PC-9 (cell line): Measurements from ENCODE around the gene MAP2K6. TPM values are rescaled to one million over a fixed set of nuclear protein-coding genes. Genes with fewer than 3 reads are reported as not detected.

Experiments used
- BruUV-seq: library from RNA; stranded (reverse); fragments of 400-500 nt; replicated peaks from 2 replicates; lab custom pipeline; 2021; lab: Mats Ljungman, UMichigan
- CTCF ChIA-PET: fragments of 300-600 bp; sonication (Branson Sonifier 250); formaldehyde crosslinking; loops from one replicate; lab custom pipeline; 2022; ENCODE audit warnings: antibody characterized with exemption; lab: Charles Lee
- POLR2A ChIA-PET: fragments of 300-600 bp; sonication (Branson Sonifier 250); formaldehyde crosslinking; loops from one replicate; lab custom pipeline; 2022; ENCODE audit warnings: antibody characterized with exemption; ENCODE audit not compliant: unreplicated experiment; lab: Charles Lee
- DNase-seq, 2 experiments: peaks; one replicate each; pipeline versions ENCODE4 v3.0.0 to v3.0.0-alpha.2; 2015 to 2022; ENCODE audit warnings: mixed read lengths in 1 of 2
- H2AFZ ChIP-seq: fragments of 200-600 bp; sonication (generic); 2 replicates; pipeline ENCODE4 v1.8.1; 2017; ENCODE audit warnings: antibody characterized with exemption
- H3F3A ChIP-seq: fragments of 200-600 bp; sonication (generic); 2 replicates; pipeline ENCODE4 v1.8.1; 2017; ENCODE audit warnings: antibody characterized with exemption, mild to moderate bottlenecking, low read depth; ENCODE audit not compliant: insufficient read depth
- H3K27ac ChIP-seq: fragments of 200-600 bp; sonication (generic); 2 replicates; pipeline ENCODE4 v1.6.1; 2016; ENCODE audit warnings: mixed run types
- H3K27me3 ChIP-seq: fragments of 200-600 bp; sonication (generic); 2 replicates; pipeline ENCODE4 v1.6.1; 2016; ENCODE audit warnings: low read depth, mixed run types; ENCODE audit not compliant: insufficient read depth
- H3K36me3 ChIP-seq: fragments of 200-600 bp; sonication (generic); 2 replicates; pipeline ENCODE4 v1.6.1; 2016; ENCODE audit warnings: low read depth, mixed run types
- H3K4me1 ChIP-seq: fragments of 200-600 bp; sonication (generic); replicated peaks from 2 replicates; pipeline ENCODE4 v1.6.1; 2016; ENCODE audit warnings: mixed run types; ENCODE audit not compliant: insufficient read depth
- H3K4me2 ChIP-seq: fragments of 200-600 bp; sonication (generic); 2 replicates; pipeline ENCODE4 v1.6.1; 2017; ENCODE audit warnings: mixed run types
- H3K4me3 ChIP-seq: fragments of 200-600 bp; sonication (generic); 2 replicates; pipeline ENCODE4 v1.6.1; 2016; ENCODE audit warnings: mixed run types
- H3K79me2 ChIP-seq: fragments of 200-600 bp; sonication (generic); 2 replicates; pipeline ENCODE4 v1.6.1; 2017; ENCODE audit warnings: low read depth, mixed run types
- H3K9me2 ChIP-seq: fragments of 200-600 bp; sonication (generic); 2 replicates; pipeline ENCODE4 v1.8.1; 2017; ENCODE audit warnings: mild to moderate bottlenecking; ENCODE audit not compliant: insufficient read depth
- H3K9me3 ChIP-seq: fragments of 200-600 bp; sonication (generic); 2 replicates; pipeline ENCODE4 v1.8.1; 2016; ENCODE audit warnings: low read depth; ENCODE audit not compliant: insufficient read depth
- H4K20me1 ChIP-seq: fragments of 200-600 bp; sonication (generic); 2 replicates; pipeline ENCODE4 v1.8.1; 2017; ENCODE audit not compliant: insufficient read depth
- CTCF ChIP-seq: fragments of 200-600 bp; sonication (generic); conservative IDR thresholded peaks from 2 replicates; pipeline ENCODE4 v1.6.1; 2017; ENCODE audit warnings: mixed run types, antibody characterized with exemption, mild to moderate bottlenecking, moderate library complexity
- EZH2 ChIP-seq: fragments of 200-600 bp; sonication (generic); IDR thresholded peaks from 2 replicates; pipeline ENCODE4 v1.8.0; 2017; ENCODE audit warnings: antibody characterized with exemption, low read depth
- intact Hi-C: fragments of 100-400 bp; cut with micrococcal nuclease; formaldehyde crosslinking; loops from one replicate; pipeline ENCODE4 v1.10.0; 2022; ENCODE audit not compliant: unreplicated experiment
- total RNA-seq: library from RNA; stranded (reverse); gene quantifications from 2 replicates; pipeline ENCODE4 v1.2.3, GENCODE V29; 2021

Gene MAP2K6
- total RNA-seq, 1 experiment from 2014 or later, result 1.6 TPM

GRCh38 chr17:69457603-69458002 is 43.1 kb downstream of the MAP2K6 start:
- no peaks in the 10 kb centered on the region for H3K36me3 ChIP-seq
- H3K27me3 ChIP-seq, result no peaks in the 10 kb centered on the region
- H4K20me1 ChIP-seq, result no peaks in the 10 kb centered on the region
- H3K27ac ChIP-seq, result no peak overlapping the region
- no peak overlapping the region for H2AFZ ChIP-seq
- H3K9me3 ChIP-seq, result no peaks in the 10 kb centered on the region
- no peaks in the 10 kb centered on the region for H3K9me2 ChIP-seq
- H3K79me2 ChIP-seq, result no peaks in the 10 kb centered on the region
- intact Hi-C loops, result no loop called here
- H3F3A ChIP-seq, result no peaks in the 10 kb centered on the region
- TF ChIP-seq CTCF (no peak), EZH2 (no peak)
- DNase-seq, result no peak
- ChIA-PET POLR2A (no interaction called here), CTCF (no interaction called here)
- no peaks in the 10 kb centered on the region for H3K4me1 ChIP-seq
- BruUV-seq, result no TSS peak
- no peak overlapping the region for H3K4me3 ChIP-seq
- no peak overlapping the region for H3K4me2 ChIP-seq

GRCh38 chr17:69460963-69461922 is 46.7 kb downstream of the MAP2K6 start:
- no peak overlapping the region for H3K27ac ChIP-seq
- H3K4me3 ChIP-seq, result no peak overlapping the region
- H3F3A ChIP-seq, result no peaks in the 10 kb centered on the region
- H3K79me2 ChIP-seq, result no peaks in the 10 kb centered on the region
- no peaks in the 10 kb centered on the region for H4K20me1 ChIP-seq
- TF ChIP-seq CTCF, result no peak
- TF ChIP-seq EZH2, result no peak
- POLR2A ChIA-PET, result no interaction called here
- no peak for DNase-seq
- H3K9me3 ChIP-seq, result no peaks in the 10 kb centered on the region
- H3K4me2 ChIP-seq, result no peak overlapping the region
- BruUV-seq, result no TSS peak
- CTCF ChIA-PET, result no interaction called here
- H3K36me3 ChIP-seq, result no peaks in the 10 kb centered on the region
- no peaks in the 10 kb centered on the region for H3K9me2 ChIP-seq
- no peak overlapping the region for H2AFZ ChIP-seq
- no peaks in the 10 kb centered on the region for H3K27me3 ChIP-seq
- H3K4me1 ChIP-seq, result 0 out of 2 replicates have a peak, but pooled peaks cover under 1% of the 10 kb centered on the region
- intact Hi-C loops, result no loop called here

GRCh38 chr17:69461951-69462369 is 47.5 kb downstream of the MAP2K6 start:
- H3K4me2 ChIP-seq, result no peak overlapping the region
- H3K4me3 ChIP-seq, result no peak overlapping the region
- H3K36me3 ChIP-seq, result no peaks in the 10 kb centered on the region
- H3K9me3 ChIP-seq, result no peaks in the 10 kb centered on the region
- no peaks in the 10 kb centered on the region for H3K27me3 ChIP-seq
- POLR2A ChIA-PET, result no interaction called here
- no peak overlapping the region for H3K27ac ChIP-seq
- H2AFZ ChIP-seq, result no peak overlapping the region
- no peaks in the 10 kb centered on the region for H3F3A ChIP-seq
- intact Hi-C loops, result no loop called here
- H3K79me2 ChIP-seq, result no peaks in the 10 kb centered on the region
- TF ChIP-seq EZH2 (no peak), CTCF (no peak)
- no peak for DNase-seq
- 0 out of 2 replicates have a peak, but pooled peaks cover 4% of the 10 kb centered on the region for H3K4me1 ChIP-seq
- CTCF ChIA-PET, result interaction anchor here (0.6 kb wide), 1 partner anchor 846 kb away, joined by 3 read pairs; no protein-coding TSS in a partner anchor
- no TSS peak for BruUV-seq
- no peaks in the 10 kb centered on the region for H3K9me2 ChIP-seq
- no peaks in the 10 kb centered on the region for H4K20me1 ChIP-seq
